Measurements from ENCODE around the gene DTNBP1.

Gene DTNBP1

GRCh38 chr6:15527838-15528617, 134.8 kb downstream of the DTNBP1 start:
- DNase-seq, result no peak

DNA sequence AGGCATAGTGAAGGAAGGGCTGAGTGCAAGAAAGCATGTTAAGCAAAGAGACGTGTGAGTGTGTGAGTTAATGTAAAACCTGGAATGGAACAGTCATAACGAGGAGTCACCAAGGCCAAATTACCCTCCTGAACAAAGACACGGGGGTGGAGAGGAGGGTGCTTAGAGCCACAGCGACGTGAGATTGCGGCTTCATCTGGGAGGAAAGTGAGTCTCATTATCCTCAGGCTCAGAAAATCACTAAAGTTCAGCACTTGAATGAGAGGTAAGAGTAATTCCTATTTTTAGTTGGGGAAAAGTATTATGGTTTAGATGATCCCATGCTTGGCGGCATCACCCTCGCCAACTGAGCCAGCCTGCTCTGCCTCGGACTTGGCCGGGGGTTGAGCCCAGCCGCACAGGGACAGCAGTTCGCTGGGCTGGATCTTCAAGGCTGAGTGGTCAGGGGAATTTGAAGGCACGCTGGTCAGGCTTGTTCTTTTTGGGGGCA, 136.6 kb downstream of the DTNBP1 start:
- no peak for DNase-seq

- DNase-seq, result peak; percentile 7
Observed at GRCh38 chr6:15524861-15525401, 137.9 kb downstream of the DTNBP1 start.

GRCh38 chr6:15523679-15524630, 138.9 kb downstream of the DTNBP1 start:
- peak; percentile 12 for DNase-seq

DNA sequence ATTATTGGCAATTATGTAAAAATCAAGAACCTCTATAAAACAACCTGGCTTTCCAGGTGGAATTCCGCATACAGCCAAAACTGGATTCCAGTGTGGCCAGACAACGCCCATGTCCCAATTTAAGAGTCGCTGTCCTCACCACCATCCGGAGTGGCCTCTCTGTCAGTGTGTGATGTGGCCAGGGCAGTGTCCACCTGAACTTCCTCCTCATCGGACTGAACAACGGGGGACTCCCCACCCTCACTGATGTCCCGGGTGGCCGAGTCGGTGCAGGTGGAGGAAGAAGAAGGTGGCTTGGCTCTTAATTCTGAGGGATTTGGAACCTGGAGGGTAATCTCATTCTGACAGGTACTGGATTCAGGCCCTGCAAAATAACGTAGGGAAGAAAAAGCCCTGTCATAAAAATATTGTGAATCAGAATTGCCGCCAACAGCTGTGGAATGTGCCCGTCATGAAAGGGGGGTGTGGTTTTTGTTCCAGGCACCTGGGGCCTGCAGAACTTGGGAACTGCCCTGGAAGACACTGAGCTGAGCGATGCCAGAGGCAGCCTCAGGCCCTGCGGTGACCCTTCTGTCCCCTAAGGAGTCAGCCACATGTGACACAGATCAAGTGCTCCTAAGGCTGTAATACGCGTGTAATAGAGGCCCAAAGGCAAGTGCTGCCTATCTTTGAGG, 139.8 kb downstream of the DTNBP1 start:
- DNase-seq, result peak; percentile 15

DNA sequence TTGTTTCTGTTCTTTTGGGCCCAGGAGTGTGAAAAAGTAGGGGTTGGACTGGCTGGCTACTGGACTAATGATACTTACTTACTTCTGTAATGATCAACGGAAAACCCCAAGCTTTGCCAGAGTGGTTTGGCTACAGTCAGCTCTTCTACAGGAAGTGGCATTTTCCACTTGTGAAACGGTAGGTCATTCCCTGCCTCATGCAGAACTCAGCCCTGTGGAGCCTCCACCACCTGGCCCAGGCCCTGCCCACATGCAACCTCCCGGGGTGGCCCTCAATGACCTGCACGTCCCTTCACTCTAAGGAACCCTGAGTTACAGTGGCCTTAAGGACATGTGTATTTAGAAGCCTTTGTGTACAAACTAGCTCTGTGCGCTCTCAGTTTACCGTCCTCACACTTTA, 140.4 kb downstream of the DTNBP1 start:
- peak; percentile 17 for DNase-seq

GRCh38 chr6:15522026-15522425, 140.8 kb downstream of the DTNBP1 start:
- DNase-seq, result peak; percentile 4

GRCh38 chr6:15521582-15521981, 141.2 kb downstream of the DTNBP1 start:
- DNase-seq, result no peak

GRCh38 chr6:15520626-15521203, 142.1 kb downstream of the DTNBP1 start:
- peak; percentile 5 for DNase-seq

DNA sequence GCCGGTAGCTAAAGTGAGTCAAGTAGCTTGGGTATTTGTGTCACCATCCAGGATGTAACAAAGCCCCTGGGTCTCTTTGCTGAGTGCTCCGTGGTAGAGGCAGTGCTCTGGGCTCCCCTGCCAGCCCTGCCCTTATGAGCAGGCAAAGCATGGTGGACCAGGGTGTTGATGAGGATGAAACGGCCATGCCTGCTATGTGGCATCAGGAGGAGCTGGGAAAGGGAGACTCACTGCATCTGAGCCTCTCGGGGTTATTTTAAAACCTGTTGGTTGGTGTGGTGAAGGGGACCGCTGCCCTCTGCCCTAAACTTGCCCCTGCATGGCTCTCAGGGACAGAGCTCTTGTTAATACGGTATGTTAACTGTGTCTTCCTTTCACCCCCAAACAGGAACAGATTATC, 143.1 kb downstream of the DTNBP1 start:
- DNase-seq, result no peak

GRCh38 chr6:15518878-15519277, 143.9 kb downstream of the DTNBP1 start:
- DNase-seq, result no peak

DNA sequence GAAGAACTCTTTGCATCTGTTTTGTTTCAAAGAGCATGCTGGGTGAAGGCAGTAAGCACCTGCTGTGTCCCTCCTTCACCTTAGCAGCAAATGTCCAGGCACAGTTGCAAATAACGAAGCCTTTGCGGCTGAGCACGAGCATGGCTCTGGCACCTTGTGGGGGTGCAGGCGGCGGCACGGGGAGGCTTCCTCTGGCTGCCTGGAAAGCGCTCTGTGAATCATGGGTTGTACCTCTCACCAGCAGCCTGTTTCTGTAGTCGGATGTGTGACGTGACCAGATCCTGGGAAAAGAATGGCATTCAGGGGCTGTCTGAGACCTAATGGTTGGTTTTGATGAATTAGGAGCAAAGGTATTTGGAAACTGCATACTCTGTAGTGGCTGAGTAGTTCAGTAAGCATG, 144.8 kb downstream of the DTNBP1 start:
- DNase-seq, result no peak

DNA sequence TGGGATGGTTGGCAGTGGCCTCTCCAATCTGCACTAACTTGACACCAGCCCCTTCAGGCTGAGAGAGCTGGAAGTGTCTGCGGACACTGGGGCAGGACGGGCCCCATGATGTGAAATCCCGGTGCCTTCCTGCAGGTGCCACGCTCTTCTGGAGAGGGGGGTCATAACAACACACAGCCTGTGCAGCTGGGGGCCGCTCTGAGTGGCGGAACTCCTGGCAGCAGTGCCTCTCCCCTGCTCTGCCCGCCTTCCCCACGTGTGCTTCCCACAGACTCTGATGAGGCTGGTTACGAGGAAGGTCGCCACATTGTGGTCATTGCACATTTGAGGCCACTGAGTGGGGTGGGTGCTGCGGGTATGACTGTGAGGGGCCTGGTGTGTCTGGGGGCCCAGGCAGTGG, 145.2 kb downstream of the DTNBP1 start:
- no peak for DNase-seq

GRCh38 chr6:15516923-15517560, 145.8 kb downstream of the DTNBP1 start:
- DNase-seq, result no peak

DNA sequence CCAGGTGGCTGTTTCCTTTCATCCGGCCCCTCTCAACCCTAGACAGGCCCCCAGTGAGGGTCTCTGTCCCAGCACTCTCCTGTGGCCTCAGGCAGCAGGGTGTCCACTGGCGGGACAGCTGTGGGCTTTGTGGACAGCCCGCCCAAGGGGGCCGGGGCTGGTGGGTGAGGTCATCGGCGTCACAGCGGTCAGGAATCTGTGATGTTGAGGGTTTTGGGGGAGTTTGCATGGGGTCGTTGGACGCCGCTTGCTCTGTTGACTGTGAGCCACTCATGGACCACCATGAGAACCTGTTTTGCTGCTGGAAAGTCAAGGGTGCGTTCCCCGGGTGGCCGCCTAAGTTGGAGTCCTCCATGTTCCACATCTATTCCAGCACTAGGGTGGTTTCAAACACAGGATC, 146.4 kb downstream of the DTNBP1 start:
- DNase-seq, result no peak

GRCh38 chr6:15515660-15516375, 147.0 kb downstream of the DTNBP1 start:
- DNase-seq, result no peak

- no peak for DNase-seq
Observed at GRCh38 chr6:15515226-15515625, 147.6 kb downstream of the DTNBP1 start.

GRCh38 chr6:15513801-15514711, 148.8 kb downstream of the DTNBP1 start:
- no peak for DNase-seq

GRCh38 chr6:15513131-15513771, 149.6 kb downstream of the DTNBP1 start:
- DNase-seq, result no peak

DNA sequence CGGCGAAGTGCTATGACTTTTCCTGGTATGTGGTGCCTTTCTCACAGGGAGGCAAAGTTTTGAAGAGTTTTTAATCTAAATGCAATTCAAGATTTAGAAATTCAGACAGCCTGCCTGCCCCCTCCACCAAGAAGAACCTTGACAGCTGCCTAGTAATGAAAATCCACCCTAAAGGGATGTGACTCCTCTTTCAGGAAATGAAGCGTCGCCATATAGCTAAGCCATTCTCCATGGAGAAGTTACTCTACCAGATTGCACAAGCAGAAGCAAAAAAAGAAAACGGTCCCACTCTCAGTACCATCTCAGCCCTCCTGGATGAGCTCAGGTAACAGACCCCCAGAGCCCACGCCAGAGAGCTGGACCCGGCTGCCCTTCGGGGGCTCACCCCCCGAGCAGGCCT, 150.1 kb downstream of the DTNBP1 start:
- DNase-seq, result no peak
